ENCODE measurements around the gene C1QC.

- no peak for TF ChIP-seq CTCF (IDR thresholded peaks at IDR 0.05)
- TF ChIP-seq EZH2 (IDR thresholded peaks at IDR 0.05; ENCODE audit: borderline replicate concordance, insufficient read depth, low read depth, low read length, poor library complexity, severe bottlenecking) = no peak
Observed at GRCh38 chr1:22680726-22681125, 37.3 kb downstream of the C1QC start.

Measured in B cell (primary cell).